Stimulated activated CD8-positive, alpha-beta memory T cell treated with anti-CD3 and anti-CD28 coated beads, Interleukin-7, amount 100 ng/mL, for 48 hours (primary cell): ENCODE results near the gene NCKAP1.
"Not testable (repeated sequence)": the region's sequence is repeated elsewhere in the genome, so short reads cannot be mapped to it uniquely, and the experiment has no call there.

Experiments used
- DNase-seq, 2 donors: peaks; one replicate each; pipeline ENCODE4 v3.0.0-alpha.2; 2020; ENCODE audit warnings: low read depth in 1 of 2; ENCODE audit errors: extremely low read depth in 1 of 2

NCKAP1 gene

GRCh38 chr2:182915369-182916326 is 122.6 kb downstream of the NCKAP1 start:
- no peak for DNase-seq

- DNase-seq, result no peak
These were observed 123.4 kb downstream of the NCKAP1 start for GRCh38 chr2:182914852-182915251.

- no peak for DNase-seq
These were observed 125.2 kb downstream of the NCKAP1 start for GRCh38 chr2:182913064-182913463.

GRCh38 chr2:182912518-182912915 is 125.7 kb downstream of the NCKAP1 start:
- DNase-seq, result no peak

- DNase-seq, result no peak
These were observed 126.3 kb downstream of the NCKAP1 start for GRCh38 chr2:182911813-182912517.

GRCh38 chr2:182910965-182911364 is 127.3 kb downstream of the NCKAP1 start:
- DNase-seq, result no peak

GRCh38 chr2:182907081-182907830 is 131.0 kb downstream of the NCKAP1 start:
- DNase-seq, result no peak

- DNase-seq, result no peak
These were observed 131.8 kb downstream of the NCKAP1 start for GRCh38 chr2:182906454-182906853.

GRCh38 chr2:182904844-182905243 is 133.4 kb downstream of the NCKAP1 start:
- DNase-seq, result no peak

- no peak for DNase-seq
These were observed 134.7 kb downstream of the NCKAP1 start for GRCh38 chr2:182903566-182903965.

GRCh38 chr2:182901748-182902147 is 136.5 kb downstream of the NCKAP1 start:
- no peak for DNase-seq

GRCh38 chr2:182898718-182899117 is 139.5 kb downstream of the NCKAP1 start:
- no peak for DNase-seq

- no peak for DNase-seq
These were observed 141.1 kb downstream of the NCKAP1 start for GRCh38 chr2:182897137-182897536.

- no peak for DNase-seq
These were observed 142.5 kb downstream of the NCKAP1 start for GRCh38 chr2:182895798-182896197.

GRCh38 chr2:182895169-182895568 is 143.1 kb downstream of the NCKAP1 start:
- DNase-seq, result no peak

- DNase-seq, result no peak
These were observed 144.1 kb downstream of the NCKAP1 start for GRCh38 chr2:182894174-182894573.

GRCh38 chr2:182893666-182894065 is 144.6 kb downstream of the NCKAP1 start:
- no peak for DNase-seq

- DNase-seq, result not testable (repeated sequence)
These were observed 145.2 kb downstream of the NCKAP1 start for GRCh38 chr2:182893035-182893434.

GRCh38 chr2:182891611-182892010 is 146.6 kb downstream of the NCKAP1 start:
- DNase-seq, result no peak

GRCh38 chr2:182890773-182891378 is 147.4 kb downstream of the NCKAP1 start:
- no peak for DNase-seq

- no peak for DNase-seq
These were observed 148.0 kb downstream of the NCKAP1 start for GRCh38 chr2:182890305-182890704.
